ENCODE measurements around the gene ANKS3.

DNA sequence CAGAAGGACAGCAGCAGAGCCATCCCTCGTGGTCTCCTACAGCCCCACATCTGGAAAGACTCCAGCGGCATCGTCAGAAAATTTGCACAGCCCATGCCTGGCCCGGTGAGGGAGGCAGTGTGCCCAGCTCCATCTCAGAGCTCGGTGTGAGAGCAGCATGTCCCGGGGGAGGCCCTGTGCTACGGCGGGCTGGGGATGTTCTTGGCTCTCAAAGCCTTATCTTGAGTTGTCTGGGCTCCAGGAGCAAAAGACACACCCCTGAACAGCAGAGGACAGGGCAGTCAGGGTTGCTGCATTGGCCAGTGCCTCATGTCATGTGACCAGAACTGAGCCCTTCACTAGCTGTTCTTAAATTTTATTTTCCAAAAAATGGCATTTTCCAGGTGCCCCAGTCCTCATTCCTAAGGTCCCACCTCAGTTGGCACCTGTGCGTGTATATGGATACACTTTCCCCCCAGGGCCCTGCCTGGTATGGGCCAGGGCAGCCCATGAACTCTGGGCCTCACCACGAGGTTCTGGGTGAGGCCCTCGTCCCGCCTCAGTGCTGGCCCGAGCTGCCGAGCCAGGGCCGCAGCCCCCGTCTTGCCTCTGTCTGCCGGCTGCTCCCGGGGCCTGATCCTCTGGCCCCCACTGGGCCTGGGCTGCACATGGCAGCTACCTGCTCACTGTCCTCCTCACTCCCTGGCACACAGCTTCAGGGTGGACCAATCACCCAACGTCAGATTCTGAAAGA is 37.7 kb downstream of the ANKS3 start:
- TF ChIP-seq PML (IDR thresholded peaks at IDR 0.05; ENCODE audit: low read length) (no peak), POLR2A (IDR thresholded peaks at IDR 0.05; ENCODE audit: low read depth, low read length) (peak; percentile 22; the same call in 1 of the 2 replicates), POLR2AphosphoS5 (IDR thresholded peaks at IDR 0.05; ENCODE audit: low read length) (no peak), TAF1 (IDR thresholded peaks at IDR 0.05; ENCODE audit: borderline replicate concordance, low read depth, low read length) (no peak), YY1 (IDR thresholded peaks at IDR 0.05; ENCODE audit: low read depth, low read length) (no peak), EP300 (IDR thresholded peaks at IDR 0.05; ENCODE audit: borderline replicate concordance in 1 of 2, control insufficient read depth in 1 of 2, low read depth in 2 of 2, low read length in 2 of 2) (no peak), IKZF2 (IDR thresholded peaks at IDR 0.05) (no peak), POLR2AphosphoS2 (IDR thresholded peaks at IDR 0.05; ENCODE audit: low read depth, low read length) (no peak), ASH2L (IDR thresholded peaks at IDR 0.05; ENCODE audit: borderline replicate concordance, low read depth) (no peak), ZNF274 (IDR thresholded peaks at IDR 0.05; ENCODE audit: insufficient read depth, insufficient read length) (no peak), EZH2 (IDR thresholded peaks at IDR 0.05; ENCODE audit: borderline replicate concordance, control insufficient read depth, low read depth, low read length) (no peak)
- TF ChIP-seq, protein P1, sequence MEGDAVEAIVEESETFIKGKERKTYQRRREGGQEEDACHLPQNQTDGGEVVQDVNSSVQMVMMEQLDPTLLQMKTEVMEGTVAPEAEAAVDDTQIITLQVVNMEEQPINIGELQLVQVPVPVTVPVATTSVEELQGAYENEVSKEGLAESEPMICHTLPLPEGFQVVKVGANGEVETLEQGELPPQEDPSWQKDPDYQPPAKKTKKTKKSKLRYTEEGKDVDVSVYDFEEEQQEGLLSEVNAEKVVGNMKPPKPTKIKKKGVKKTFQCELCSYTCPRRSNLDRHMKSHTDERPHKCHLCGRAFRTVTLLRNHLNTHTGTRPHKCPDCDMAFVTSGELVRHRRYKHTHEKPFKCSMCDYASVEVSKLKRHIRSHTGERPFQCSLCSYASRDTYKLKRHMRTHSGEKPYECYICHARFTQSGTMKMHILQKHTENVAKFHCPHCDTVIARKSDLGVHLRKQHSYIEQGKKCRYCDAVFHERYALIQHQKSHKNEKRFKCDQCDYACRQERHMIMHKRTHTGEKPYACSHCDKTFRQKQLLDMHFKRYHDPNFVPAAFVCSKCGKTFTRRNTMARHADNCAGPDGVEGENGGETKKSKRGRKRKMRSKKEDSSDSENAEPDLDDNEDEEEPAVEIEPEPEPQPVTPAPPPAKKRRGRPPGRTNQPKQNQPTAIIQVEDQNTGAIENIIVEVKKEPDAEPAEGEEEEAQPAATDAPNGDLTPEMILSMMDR (IDR thresholded peaks at IDR 0.05 in 2 of 3, conservative IDR thresholded peaks at IDR 0.05 in 1 of 3; ENCODE audit: control insufficient read depth in 2 of 3, extremely low read depth in 1 of 3, insufficient read depth in 1 of 3, low read depth in 3 of 3, low read length in 3 of 3), result no peak
- TF ChIP-seq, protein P2, sequence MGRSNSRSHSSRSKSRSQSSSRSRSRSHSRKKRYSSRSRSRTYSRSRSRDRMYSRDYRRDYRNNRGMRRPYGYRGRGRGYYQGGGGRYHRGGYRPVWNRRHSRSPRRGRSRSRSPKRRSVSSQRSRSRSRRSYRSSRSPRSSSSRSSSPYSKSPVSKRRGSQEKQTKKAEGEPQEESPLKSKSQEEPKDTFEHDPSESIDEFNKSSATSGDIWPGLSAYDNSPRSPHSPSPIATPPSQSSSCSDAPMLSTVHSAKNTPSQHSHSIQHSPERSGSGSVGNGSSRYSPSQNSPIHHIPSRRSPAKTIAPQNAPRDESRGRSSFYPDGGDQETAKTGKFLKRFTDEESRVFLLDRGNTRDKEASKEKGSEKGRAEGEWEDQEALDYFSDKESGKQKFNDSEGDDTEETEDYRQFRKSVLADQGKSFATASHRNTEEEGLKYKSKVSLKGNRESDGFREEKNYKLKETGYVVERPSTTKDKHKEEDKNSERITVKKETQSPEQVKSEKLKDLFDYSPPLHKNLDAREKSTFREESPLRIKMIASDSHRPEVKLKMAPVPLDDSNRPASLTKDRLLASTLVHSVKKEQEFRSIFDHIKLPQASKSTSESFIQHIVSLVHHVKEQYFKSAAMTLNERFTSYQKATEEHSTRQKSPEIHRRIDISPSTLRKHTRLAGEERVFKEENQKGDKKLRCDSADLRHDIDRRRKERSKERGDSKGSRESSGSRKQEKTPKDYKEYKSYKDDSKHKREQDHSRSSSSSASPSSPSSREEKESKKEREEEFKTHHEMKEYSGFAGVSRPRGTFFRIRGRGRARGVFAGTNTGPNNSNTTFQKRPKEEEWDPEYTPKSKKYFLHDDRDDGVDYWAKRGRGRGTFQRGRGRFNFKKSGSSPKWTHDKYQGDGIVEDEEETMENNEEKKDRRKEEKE (IDR thresholded peaks at IDR 0.05), result no peak
